Mammary epithelial cell (primary cell): ENCODE results near the gene CRYZL1.

Experiments
- CTCF ChIP-seq, 2 donors: IDR thresholded peaks in 1 of 2; conservative IDR thresholded peaks in 1 of 2; 2 replicates each; pipeline ENCODE4 v1.5.1; 2011 to 2012; ENCODE audit warnings: inconsistent platforms in 2 of 2, low read length in 2 of 2, mild to moderate bottlenecking in 2 of 2, control low read depth in 1 of 2, low read depth in 1 of 2; ENCODE audit not compliant: insufficient read depth in 1 of 2; ENCODE audit errors: extremely low read depth in 1 of 2
- EZH2 ChIP-seq: IDR thresholded peaks from 2 replicates; pipeline ENCODE4 v1.6.1; 2012; ENCODE audit warnings: low read length, inconsistent platforms, borderline replicate concordance

GRCh38 chr21:33578959-33579542 is 62.5 kb downstream of the CRYZL1 start:
- TF ChIP-seq CTCF (conservative IDR thresholded peaks at IDR 0.05 in 1 of 2, IDR thresholded peaks at IDR 0.05 in 1 of 2; ENCODE audit: extremely low read depth in 1 of 2, insufficient read depth in 1 of 2, low read depth in 1 of 2, low read length in 2 of 2) (no peak), EZH2 (no peak)
